GM12878 (cell line): ENCODE measurements around the gene LGI2.

Experiments
- EP300 ChIP-seq, 2 experiments: fragments of 150-350 bp in 1 of 2; IDR thresholded peaks; 2 replicates each; pipeline ENCODE4 v1.6.1; 2011 to 2012; ENCODE audit warnings: low read depth in 2 of 2, low read length in 2 of 2, borderline replicate concordance in 1 of 2, improper control_type of control experiment in 1 of 2, inconsistent platforms in 1 of 2; ENCODE audit not compliant: control insufficient read depth in 1 of 2
- EZH2 ChIP-seq: IDR thresholded peaks from 2 replicates; pipeline ENCODE4 v1.6.1; 2012; ENCODE audit warnings: low read depth, mild to moderate bottlenecking, control low read depth, inconsistent platforms, low read length, borderline replicate concordance; ENCODE audit not compliant: control insufficient read depth
- FOXM1 ChIP-seq: IDR thresholded peaks from 2 replicates; pipeline ENCODE4 v1.6.1; 2012; ENCODE audit warnings: low read depth, mild to moderate bottlenecking, inconsistent platforms, low read length, moderate library complexity
- NFYB ChIP-seq: IDR thresholded peaks from 2 replicates; pipeline ENCODE4 v1.6.1; 2011; ENCODE audit warnings: low read depth, mild to moderate bottlenecking, low read length, improper control_type of control experiment, moderate library complexity; ENCODE audit not compliant: insufficient read depth
- NRF1 ChIP-seq: conservative IDR thresholded peaks from 2 replicates; pipeline ENCODE4 v1.6.1; 2011; ENCODE audit warnings: mild to moderate bottlenecking, low read depth, low read length, improper control_type of control experiment
- RCOR1 ChIP-seq: conservative IDR thresholded peaks from 2 replicates; pipeline ENCODE4 v1.6.1; 2012; ENCODE audit warnings: low read depth, low read length, improper control_type of control experiment
- SREBF1 ChIP-seq: IDR thresholded peaks from 2 replicates; pipeline ENCODE4 v1.6.1; 2012; ENCODE audit warnings: mild to moderate bottlenecking, low read length
- STAT1 ChIP-seq: fragments of 450-650 bp; conservative IDR thresholded peaks from 2 replicates; pipeline ENCODE4 v1.6.1; 2014; ENCODE audit warnings: antibody characterized with exemption, mild to moderate bottlenecking
- TAF1 ChIP-seq: IDR thresholded peaks from 2 replicates; pipeline ENCODE4 v1.6.1; 2011; ENCODE audit warnings: mild to moderate bottlenecking, low read depth, low read length, borderline replicate concordance
- TCF3 ChIP-seq: IDR thresholded peaks from 2 replicates; pipeline ENCODE4 v1.6.1; 2012; ENCODE audit warnings: low read depth, mild to moderate bottlenecking, low read length, borderline replicate concordance; ENCODE audit not compliant: insufficient read depth
- TF ChIP-seq, protein P1 (sequence below), 3 experiments: IDR thresholded peaks in 2 of 3; conservative IDR thresholded peaks in 1 of 3; 2 replicates each; pipeline ENCODE4 v1.5.1; 2011; ENCODE audit warnings: low read depth in 3 of 3, low read length in 3 of 3, mild to moderate bottlenecking in 3 of 3, control low read depth in 2 of 3, moderate library complexity in 2 of 3, inconsistent platforms in 1 of 3, mixed read lengths in 1 of 3; ENCODE audit not compliant: control insufficient read depth in 2 of 3, insufficient read depth in 1 of 3; ENCODE audit errors: extremely low read depth in 1 of 3
- TF ChIP-seq, protein P2 (sequence below): IDR thresholded peaks from 2 replicates; pipeline ENCODE4 v1.6.1; 2012; ENCODE audit warnings: low read depth, low read length, improper control_type of control experiment
- TF ChIP-seq, protein P3 (sequence below): fragments of 450-650 bp; IDR thresholded peaks from 2 replicates; pipeline ENCODE4 v1.6.1; 2016; ENCODE audit warnings: mild to moderate bottlenecking
- TF ChIP-seq, protein P4 (sequence below): fragments of 450-650 bp; formaldehyde crosslinking; IDR thresholded peaks from 2 replicates; pipeline ENCODE4 v1.4.0; 2020; ENCODE audit warnings: mild to moderate bottlenecking, moderate library complexity

DNA sequence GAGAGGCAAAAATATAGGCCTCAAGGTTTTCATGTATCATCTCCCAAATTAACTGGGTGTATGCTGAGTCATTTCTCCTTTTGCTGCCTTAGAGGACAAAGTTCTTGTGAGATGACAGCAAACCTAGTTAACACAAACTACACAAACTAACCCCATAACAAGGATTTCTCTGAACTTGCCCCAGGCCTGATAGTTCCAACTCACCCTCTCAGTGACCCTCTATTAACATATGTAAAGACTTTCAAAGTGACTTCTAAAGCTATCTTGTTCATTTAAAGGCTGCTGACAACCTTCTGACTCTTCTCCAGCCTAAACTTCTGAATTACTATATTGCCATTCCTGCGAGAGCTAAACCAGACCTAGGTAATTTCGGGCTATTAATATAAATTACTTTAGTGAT lies 74.7 kb downstream of the LGI2 start:
- TF ChIP-seq, protein P1, sequence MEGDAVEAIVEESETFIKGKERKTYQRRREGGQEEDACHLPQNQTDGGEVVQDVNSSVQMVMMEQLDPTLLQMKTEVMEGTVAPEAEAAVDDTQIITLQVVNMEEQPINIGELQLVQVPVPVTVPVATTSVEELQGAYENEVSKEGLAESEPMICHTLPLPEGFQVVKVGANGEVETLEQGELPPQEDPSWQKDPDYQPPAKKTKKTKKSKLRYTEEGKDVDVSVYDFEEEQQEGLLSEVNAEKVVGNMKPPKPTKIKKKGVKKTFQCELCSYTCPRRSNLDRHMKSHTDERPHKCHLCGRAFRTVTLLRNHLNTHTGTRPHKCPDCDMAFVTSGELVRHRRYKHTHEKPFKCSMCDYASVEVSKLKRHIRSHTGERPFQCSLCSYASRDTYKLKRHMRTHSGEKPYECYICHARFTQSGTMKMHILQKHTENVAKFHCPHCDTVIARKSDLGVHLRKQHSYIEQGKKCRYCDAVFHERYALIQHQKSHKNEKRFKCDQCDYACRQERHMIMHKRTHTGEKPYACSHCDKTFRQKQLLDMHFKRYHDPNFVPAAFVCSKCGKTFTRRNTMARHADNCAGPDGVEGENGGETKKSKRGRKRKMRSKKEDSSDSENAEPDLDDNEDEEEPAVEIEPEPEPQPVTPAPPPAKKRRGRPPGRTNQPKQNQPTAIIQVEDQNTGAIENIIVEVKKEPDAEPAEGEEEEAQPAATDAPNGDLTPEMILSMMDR (IDR thresholded peaks at IDR 0.05 in 2 of 3, conservative IDR thresholded peaks at IDR 0.05 in 1 of 3; ENCODE audit: control insufficient read depth in 2 of 3, extremely low read depth in 1 of 3, insufficient read depth in 1 of 3, low read depth in 3 of 3, low read length in 3 of 3) = no peak
- TF ChIP-seq, protein P2, sequence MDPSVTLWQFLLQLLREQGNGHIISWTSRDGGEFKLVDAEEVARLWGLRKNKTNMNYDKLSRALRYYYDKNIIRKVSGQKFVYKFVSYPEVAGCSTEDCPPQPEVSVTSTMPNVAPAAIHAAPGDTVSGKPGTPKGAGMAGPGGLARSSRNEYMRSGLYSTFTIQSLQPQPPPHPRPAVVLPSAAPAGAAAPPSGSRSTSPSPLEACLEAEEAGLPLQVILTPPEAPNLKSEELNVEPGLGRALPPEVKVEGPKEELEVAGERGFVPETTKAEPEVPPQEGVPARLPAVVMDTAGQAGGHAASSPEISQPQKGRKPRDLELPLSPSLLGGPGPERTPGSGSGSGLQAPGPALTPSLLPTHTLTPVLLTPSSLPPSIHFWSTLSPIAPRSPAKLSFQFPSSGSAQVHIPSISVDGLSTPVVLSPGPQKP = no peak
- TF ChIP-seq RCOR1 (no peak), SREBF1 (no peak), STAT1 (no peak), EP300 (IDR thresholded peaks at IDR 0.05; ENCODE audit: borderline replicate concordance in 1 of 2, control insufficient read depth in 1 of 2, low read depth in 2 of 2, low read length in 2 of 2) (no peak), EZH2 (no peak), TAF1 (no peak), FOXM1 (no peak), TCF3 (no peak), NFYB (no peak), NRF1 (no peak)
- TF ChIP-seq, protein P3, sequence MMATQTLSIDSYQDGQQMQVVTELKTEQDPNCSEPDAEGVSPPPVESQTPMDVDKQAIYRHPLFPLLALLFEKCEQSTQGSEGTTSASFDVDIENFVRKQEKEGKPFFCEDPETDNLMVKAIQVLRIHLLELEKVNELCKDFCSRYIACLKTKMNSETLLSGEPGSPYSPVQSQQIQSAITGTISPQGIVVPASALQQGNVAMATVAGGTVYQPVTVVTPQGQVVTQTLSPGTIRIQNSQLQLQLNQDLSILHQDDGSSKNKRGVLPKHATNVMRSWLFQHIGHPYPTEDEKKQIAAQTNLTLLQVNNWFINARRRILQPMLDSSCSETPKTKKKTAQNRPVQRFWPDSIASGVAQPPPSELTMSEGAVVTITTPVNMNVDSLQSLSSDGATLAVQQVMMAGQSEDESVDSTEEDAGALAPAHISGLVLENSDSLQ = no peak
- TF ChIP-seq, protein P4, sequence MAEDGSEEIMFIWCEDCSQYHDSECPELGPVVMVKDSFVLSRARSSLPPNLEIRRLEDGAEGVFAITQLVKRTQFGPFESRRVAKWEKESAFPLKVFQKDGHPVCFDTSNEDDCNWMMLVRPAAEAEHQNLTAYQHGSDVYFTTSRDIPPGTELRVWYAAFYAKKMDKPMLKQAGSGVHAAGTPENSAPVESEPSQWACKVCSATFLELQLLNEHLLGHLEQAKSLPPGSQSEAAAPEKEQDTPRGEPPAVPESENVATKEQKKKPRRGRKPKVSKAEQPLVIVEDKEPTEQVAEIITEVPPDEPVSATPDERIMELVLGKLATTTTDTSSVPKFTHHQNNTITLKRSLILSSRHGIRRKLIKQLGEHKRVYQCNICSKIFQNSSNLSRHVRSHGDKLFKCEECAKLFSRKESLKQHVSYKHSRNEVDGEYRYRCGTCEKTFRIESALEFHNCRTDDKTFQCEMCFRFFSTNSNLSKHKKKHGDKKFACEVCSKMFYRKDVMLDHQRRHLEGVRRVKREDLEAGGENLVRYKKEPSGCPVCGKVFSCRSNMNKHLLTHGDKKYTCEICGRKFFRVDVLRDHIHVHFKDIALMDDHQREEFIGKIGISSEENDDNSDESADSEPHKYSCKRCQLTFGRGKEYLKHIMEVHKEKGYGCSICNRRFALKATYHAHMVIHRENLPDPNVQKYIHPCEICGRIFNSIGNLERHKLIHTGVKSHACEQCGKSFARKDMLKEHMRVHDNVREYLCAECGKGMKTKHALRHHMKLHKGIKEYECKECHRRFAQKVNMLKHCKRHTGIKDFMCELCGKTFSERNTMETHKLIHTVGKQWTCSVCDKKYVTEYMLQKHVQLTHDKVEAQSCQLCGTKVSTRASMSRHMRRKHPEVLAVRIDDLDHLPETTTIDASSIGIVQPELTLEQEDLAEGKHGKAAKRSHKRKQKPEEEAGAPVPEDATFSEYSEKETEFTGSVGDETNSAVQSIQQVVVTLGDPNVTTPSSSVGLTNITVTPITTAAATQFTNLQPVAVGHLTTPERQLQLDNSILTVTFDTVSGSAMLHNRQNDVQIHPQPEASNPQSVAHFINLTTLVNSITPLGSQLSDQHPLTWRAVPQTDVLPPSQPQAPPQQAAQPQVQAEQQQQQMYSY = no peak
